ENCODE measurements around the gene ASMT.
A peak's percentile ranks its signal among the peaks of the same experiment; 100 is the strongest.

Gene ASMT

DNA sequence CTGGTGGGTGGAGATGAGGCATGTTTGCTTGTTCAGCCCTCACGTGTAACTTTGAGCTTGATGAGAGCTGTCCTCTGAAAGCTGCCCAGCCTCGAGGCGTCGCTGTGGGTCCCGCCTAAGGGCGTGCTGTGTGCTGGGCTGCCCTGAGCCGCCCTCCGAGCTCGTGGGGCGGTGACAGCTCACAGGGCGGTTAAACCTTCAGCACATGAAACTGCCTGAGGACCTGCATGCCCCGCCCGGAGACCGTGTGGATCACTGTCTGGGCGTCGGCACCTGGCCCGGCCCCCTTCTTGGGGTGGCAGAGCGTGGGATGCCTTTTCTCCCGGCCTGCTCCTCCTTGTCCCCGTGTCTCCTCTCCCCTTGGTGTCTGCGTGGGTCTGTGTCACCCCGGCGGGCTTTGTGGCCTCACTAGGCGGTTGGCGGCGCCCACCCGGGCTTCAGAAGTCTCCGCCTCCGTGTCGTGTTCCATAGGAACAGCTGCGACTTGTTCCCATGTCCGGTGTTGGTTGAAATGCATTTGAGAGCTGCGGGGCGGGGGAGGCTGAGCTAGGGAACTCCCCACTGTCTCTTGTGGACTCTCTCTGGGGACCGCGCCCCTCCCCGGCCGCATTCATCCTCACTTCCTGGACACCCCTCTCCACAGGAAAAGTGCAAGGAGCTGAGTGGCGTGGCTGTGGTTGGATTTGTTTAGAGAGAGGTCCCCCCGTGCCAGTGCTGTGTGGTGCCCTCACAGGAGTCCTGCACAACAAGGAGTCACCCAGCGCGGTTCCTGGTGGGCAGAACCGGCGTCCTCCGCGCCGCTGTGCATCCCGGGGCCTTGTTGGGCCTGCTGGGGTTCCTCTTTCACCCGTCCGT is 16.6 kb upstream of the ASMT start:
- DNase-seq: no peak

DNA sequence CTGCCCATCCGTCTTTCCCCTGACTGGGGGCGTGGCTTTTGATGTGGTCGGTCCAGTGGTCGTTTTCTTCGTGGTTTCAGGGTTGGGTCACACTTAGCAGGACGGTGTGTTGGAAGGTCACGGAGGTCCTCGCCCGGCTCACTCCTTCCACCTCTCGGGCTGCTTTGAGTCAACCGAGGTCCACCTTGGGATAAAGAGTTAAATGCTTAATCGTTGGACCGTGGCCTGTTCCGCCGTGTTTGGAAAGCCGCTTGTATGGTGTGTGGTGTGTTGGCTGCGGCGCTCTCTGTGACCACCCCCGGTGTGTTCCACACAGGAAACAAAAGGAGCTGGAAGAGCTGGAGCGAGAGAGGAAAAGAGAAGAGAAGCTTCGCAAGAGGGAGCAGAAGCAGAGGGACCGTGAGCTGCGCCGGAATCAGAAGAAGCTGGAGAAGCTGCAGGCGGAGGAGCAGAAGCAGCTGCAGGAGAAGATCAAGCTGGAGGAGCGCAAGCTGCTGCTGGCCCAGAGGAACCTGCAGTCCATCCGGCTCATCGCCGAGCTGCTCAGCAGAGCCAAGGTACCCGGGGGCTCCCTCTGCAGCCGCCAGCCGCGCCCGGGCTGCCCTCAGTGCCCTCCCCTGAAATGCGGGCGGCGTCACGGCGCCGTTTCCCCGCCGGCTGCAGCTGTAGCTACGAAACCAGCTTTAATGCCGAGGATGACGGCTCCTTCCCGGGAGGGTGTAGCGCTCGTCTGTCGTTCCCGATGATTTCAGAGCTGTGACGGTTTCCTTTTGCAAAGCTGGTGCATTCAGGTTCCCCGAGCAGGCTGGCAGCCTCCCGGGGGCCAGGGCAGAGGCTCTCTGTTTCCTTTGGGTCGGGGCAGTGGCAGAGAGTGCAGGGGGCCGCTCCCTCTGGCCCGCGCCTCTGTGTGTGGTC is 15.7 kb upstream of the ASMT start:
- no peak for DNase-seq

DNA sequence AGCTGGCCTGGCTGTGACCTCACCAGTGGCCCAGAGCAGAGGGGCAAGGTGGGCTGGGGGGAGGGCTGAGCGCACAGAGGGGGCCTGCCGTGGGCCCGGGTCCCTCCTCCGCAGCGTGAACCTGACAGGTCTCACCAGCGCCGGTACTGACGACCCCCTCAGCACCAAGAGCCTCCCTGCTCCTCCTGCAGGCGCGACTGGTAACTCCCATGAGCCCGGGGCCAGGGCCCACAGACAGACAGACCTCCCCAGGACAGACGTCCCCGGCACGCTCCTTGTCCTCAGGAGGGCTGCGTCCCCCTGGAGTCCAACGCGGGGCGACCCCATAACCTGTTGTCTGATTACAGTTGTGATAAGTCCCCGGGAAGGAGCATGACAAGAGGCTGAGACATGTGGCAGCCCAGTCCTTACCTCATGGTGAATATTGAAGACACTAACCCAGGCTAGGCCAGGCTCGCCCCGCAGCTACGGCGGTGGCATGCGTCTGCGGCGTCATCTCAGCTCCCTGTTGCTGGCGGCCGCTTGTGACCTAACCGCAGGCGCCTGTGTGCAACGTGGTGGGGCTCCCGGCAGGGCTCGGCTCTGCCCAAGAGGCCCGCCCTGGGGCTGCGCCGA is 15.0 kb upstream of the ASMT start:
- no peak for DNase-seq

GRCh38 chrX:1600406-1601050 is 14.3 kb upstream of the ASMT start:
- DNase-seq: no peak

GRCh38 chrX:1601051-1601767 is 13.7 kb upstream of the ASMT start:
- DNase-seq: no peak

GRCh38 chrX:1601768-1602085 is 13.1 kb upstream of the ASMT start:
- no peak for DNase-seq

DNA sequence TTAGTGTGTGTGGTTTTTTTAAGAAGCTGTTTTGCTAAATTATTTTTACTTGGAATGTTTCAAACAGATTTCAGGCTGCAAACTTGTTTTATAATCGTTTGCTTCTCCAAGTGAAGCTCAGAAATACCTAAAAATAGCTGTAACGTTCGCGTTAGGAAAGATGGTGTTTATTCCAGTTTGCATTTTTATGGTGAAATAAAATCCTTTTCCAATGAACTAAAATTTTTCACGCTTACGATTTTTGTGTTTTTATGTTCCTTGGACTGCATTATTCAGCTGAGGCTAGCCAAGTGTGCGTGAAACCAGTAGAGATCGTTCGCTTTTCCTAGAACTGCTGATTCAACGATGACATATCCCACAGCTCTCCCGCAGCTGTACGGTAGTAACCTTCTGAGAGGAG is 12.6 kb upstream of the ASMT start:
- no peak for DNase-seq

DNA sequence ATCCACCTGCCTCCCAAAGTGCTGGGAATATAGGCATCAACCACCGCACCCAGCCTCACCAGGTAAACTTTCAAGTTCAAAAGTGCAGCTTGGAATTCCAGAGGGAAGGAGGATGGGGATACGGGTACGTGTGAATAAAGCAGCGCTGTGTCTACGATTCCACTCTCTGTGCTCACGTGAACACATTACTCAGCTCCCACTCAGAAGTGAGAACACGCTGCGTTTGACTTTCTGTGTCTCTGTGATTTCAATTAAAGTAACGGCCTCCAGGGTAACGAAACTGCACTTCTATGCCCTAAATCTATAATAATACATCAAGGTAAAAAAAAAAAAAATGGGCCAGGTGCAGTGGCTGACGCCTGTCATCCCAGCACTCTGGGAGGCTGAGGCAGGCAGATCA is 8.4 kb upstream of the ASMT start:
- no peak for DNase-seq

DNA sequence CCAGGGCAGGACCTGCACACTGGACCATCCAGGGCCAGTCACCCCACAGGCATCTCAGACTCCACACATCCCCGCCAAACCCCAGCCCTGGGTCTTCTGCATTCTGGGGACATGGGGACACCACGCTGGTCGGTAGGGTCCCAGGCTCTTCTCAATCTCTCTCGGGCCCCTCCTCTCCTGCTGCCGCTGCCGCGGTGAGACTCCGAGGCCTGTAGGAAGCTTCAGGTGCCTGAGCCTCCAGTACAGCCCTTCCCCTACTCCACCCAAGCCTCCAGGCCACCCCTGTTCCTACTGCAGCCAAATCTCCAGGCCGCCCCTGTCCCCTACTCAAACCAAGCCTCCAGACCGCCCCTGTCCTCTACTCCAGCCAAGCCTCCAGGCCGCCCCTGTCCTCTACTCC is 5.5 kb upstream of the ASMT start:
- no peak for DNase-seq

GRCh38 chrX:1609762-1610161 is 5.1 kb upstream of the ASMT start:
- no peak for DNase-seq

DNA sequence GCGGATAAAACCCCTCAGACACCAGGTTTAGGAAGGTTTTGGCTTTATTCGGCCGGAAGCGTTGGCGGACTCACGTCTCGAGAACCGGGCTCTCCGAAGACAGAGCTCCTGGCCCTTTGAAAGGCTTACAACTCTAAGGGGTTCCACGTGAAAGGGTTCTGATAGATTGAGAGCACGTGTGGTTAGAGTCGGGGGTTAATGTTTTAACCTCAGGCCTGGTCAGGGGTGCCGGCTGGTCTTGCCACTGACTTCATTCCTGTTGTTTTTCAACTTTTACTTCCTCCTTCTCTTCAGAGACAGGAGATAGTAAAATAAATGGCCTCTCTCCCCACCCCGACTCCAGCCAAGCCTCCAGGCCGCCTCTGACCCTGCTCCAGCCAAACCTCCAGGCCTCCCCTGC is 4.7 kb upstream of the ASMT start:
- DNase-seq: no peak

DNA sequence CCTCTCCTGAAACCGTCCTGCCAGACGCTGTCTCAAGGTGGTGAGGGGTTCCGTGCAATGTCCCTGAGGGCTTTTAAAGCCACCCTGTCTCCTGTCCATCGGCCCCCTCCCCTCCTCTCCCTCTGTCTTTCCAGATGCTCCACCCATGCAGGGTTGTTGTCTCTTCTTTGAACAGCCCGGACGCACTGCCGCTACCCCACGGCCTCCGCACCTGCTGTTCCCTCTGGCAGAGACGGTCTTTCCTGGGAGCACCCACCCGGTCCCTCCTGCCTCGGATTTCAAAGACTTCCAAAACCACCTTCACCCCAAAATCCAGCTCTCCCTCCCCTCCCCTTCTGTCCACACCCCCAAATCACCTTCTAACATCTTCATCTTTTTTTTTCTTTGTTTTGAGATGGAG is 4.1 kb upstream of the ASMT start:
- no peak for DNase-seq

GRCh38 chrX:1612641-1613286 is 2.1 kb upstream of the ASMT start:
- DNase-seq: no peak

- no peak for DNase-seq
Measured at GRCh38 chrX:1618689-1619088, 3.8 kb downstream of the ASMT start.

- no peak for DNase-seq
Measured at GRCh38 chrX:1623691-1624090, 8.8 kb downstream of the ASMT start.

GRCh38 chrX:1624158-1624860 is 9.4 kb downstream of the ASMT start:
- DNase-seq: peak; percentile 12

- DNase-seq: peak; percentile 14
Measured at GRCh38 chrX:1624861-1625215, 10.0 kb downstream of the ASMT start.

GRCh38 chrX:1629244-1629643 is 14.4 kb downstream of the ASMT start:
- no peak for DNase-seq

- DNase-seq: no peak
Measured at GRCh38 chrX:1646009-1646408, 31.1 kb downstream of the ASMT start.

- no peak for DNase-seq
Measured at GRCh38 chrX:1649621-1650020, 34.8 kb downstream of the ASMT start.

DNA sequence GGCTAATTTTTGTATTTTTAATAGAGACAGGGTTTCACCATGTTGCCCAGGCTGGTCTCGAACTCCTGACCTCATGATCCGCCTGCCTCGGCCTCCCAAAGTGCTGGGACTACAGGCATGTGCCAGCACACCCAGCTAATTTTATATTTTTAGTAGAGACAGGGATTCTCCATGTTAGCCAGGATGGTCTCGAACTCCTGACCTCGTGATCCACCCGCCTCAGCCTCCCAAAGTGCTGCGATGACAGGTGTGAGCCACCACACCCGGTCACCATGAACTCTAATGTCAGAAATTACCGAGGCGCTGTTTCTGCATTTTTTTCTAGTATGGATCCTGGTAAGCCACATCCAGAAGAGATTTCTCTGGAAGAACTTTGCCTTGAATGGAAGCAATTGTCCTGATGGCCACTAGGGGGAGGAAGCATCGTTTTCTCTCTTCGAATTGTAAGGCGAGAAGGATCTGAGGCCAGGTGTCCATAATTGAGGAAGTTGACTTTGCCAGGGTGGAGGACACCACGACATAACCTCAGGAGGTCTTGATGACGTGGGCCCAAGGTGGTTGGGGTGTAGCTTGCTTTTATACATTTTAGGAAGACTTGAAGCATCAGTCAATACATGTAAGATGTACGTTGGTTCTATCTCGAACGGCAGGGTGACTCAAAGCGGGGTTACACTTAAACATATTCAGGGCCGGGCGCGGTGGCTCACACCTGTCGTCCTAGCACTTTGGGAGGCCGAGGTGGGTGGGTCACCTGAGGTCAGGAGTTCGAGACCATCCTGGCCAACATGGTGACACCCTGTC is 37.4 kb downstream of the ASMT start:
- DNase-seq: peak; percentile 37

Measured in stimulated activated CD4-positive, alpha-beta T cell treated with anti-CD3 and anti-CD28 coated beads, Interleukin-15, amount 100 ng/mL, for 24 hours (primary cell).